KMS-11 (cell line): Measurements from ENCODE around the gene RAMACL.

ENCODE experiments used
- H2AFZ ChIP-seq: fragments of 200-600 bp; sonication (generic); 2 replicates; pipeline ENCODE4 v1.6.1; 2016; ENCODE audit warnings: antibody characterized with exemption, mixed run types, low read depth
- H3K27ac ChIP-seq: fragments of 200-600 bp; sonication (generic); 2 replicates; pipeline ENCODE4 v1.6.1; 2016; ENCODE audit warnings: mild to moderate bottlenecking, mixed run types
- H3K27me3 ChIP-seq: fragments of 200-600 bp; sonication (generic); 2 replicates; pipeline ENCODE4 v1.6.1; 2017; ENCODE audit warnings: mild to moderate bottlenecking, low read depth, mixed run types, moderate library complexity; ENCODE audit not compliant: insufficient read depth
- H3K36me3 ChIP-seq: fragments of 200-600 bp; sonication (generic); 2 replicates; pipeline ENCODE4 v1.6.1; 2017; ENCODE audit warnings: mild to moderate bottlenecking, mixed run types; ENCODE audit not compliant: insufficient read depth
- H3K4me1 ChIP-seq: fragments of 200-600 bp; sonication (generic); 2 replicates; pipeline ENCODE4 v1.6.1; 2016; ENCODE audit warnings: mild to moderate bottlenecking, low read depth, mixed run types; ENCODE audit not compliant: poor library complexity, severe bottlenecking
- H3K4me2 ChIP-seq: fragments of 200-600 bp; sonication (generic); 2 replicates; pipeline ENCODE4 v1.7.0; 2016; ENCODE audit warnings: mild to moderate bottlenecking, mixed run types
- H3K4me3 ChIP-seq: fragments of 200-600 bp; sonication (generic); IDR thresholded peaks from 2 replicates; pipeline ENCODE4 v1.6.1; 2017; ENCODE audit warnings: low read depth, low read length, mixed read lengths; ENCODE audit not compliant: insufficient read depth
- H3K79me2 ChIP-seq: fragments of 200-600 bp; sonication (generic); 2 replicates; pipeline ENCODE4 v1.6.1; 2016; ENCODE audit warnings: low read depth, mixed run types; ENCODE audit not compliant: insufficient read depth
- H3K9ac ChIP-seq: fragments of 200-600 bp; sonication (generic); 2 replicates; pipeline ENCODE4 v1.6.1; 2016; ENCODE audit warnings: mild to moderate bottlenecking, mixed run types
- H4K20me1 ChIP-seq: fragments of 200-600 bp; sonication (generic); 2 replicates; pipeline ENCODE4 v1.6.1; 2016; ENCODE audit warnings: mild to moderate bottlenecking, mixed run types; ENCODE audit not compliant: insufficient read depth
- TF ChIP-seq, protein P1 (sequence below): fragments of 200-600 bp; sonication (generic); conservative IDR thresholded peaks from 2 replicates; pipeline ENCODE4 v1.6.1; 2017; ENCODE audit warnings: low read depth, mild to moderate bottlenecking, antibody characterized with exemption, low read length, moderate library complexity, mixed read lengths

Gene RAMACL

DNA sequence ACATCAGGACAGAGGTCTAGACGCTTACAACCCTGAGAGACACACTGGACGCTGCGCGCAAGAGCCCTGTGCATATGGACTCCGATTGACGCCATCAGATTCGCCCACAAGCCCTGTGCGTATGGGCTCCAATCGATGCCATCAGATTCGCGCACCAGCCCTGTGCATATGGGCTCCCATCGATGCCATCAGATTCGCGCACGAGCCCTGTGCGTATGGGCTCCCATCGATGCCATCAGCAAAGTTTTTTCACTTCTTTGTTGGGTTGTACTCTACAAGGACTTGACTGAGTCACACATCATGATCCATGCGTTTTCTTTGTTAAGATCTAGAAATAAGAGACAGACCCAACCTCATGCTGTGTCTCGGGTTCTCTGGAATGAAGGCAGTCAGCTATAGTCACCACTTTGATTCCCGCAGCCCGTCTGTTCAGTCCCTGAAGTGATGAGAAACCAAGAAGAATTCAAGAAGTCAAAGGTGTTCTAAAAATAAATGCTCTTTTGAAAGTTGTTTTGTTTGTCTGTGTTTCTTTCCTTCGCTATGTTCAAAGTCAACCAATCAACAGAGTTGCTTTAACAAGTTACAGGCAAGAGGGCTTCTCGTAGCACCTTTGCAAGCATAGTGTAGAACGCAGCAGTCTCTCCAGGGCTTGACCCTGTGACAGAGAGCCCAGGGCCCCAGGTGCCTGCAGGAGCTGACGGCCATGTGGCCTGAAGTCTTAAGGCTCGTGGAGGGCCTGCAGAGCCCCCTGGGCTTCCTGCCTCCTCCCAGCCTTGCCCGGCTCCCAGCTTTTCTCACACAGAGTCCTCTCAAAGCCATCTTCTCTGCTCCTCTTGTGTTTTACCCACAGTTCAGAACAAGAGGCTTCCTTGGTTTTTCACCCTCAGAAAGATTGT, 32.6 kb upstream of the RAMACL start:
- TF ChIP-seq, protein P1, sequence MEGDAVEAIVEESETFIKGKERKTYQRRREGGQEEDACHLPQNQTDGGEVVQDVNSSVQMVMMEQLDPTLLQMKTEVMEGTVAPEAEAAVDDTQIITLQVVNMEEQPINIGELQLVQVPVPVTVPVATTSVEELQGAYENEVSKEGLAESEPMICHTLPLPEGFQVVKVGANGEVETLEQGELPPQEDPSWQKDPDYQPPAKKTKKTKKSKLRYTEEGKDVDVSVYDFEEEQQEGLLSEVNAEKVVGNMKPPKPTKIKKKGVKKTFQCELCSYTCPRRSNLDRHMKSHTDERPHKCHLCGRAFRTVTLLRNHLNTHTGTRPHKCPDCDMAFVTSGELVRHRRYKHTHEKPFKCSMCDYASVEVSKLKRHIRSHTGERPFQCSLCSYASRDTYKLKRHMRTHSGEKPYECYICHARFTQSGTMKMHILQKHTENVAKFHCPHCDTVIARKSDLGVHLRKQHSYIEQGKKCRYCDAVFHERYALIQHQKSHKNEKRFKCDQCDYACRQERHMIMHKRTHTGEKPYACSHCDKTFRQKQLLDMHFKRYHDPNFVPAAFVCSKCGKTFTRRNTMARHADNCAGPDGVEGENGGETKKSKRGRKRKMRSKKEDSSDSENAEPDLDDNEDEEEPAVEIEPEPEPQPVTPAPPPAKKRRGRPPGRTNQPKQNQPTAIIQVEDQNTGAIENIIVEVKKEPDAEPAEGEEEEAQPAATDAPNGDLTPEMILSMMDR: no peak
- Histone ChIP-seq H3K4me3 (no peak overlapping the region), H3K9ac (no peak overlapping the region), H3K27ac (no peak overlapping the region), H3K4me2 (no peak overlapping the region), H3K79me2 (no peaks in the 10 kb centered on the region), H3K36me3 (no peaks in the 10 kb centered on the region), H3K27me3 (no peaks in the 10 kb centered on the region), H3K4me1 (no peaks in the 10 kb centered on the region), H4K20me1 (no peaks in the 10 kb centered on the region), H2AFZ (no peak overlapping the region)

DNA sequence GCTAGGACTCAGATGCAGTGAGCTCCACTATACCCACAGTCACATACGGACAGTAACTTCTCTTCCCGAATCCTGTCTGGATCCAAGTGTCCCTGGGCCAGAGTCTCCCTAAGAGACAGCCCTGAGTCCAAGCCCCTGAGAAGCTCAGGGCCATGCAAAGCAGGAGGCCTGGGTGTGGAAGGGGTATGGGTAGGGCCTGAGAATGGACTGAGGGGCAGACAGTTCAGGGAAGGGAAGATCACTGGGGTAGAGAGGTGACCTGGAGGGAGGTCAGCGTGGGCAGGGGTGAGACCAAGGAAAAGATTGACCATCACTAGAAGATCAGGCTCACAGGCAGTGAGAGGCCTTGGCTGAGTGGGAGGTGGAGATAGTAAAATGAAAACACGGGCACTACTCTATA, 31.8 kb upstream of the RAMACL start:
- no peaks in the 10 kb centered on the region for H3K27me3 ChIP-seq
- no peaks in the 10 kb centered on the region for H3K79me2 ChIP-seq

DNA sequence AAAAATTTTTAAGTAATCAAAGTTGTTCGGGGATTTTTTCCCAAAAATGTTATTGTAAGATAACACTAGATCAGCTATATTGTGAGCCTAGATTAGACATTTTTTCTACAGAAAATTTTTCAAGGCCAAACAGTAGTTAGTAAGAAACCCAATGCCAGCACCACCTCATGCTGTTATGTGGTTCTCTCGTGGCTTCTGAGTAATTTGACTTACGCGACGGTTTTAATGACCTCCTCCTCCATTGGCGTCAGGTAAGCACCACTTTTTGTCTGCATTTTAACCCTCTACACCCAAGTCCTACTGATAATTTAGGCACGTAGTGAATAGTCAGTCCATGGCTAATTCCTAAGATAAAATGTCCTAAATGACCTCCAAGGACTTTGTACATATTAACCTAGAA, 30.9 kb upstream of the RAMACL start:
- no peak overlapping the region for H2AFZ ChIP-seq
- no peak overlapping the region for H3K9ac ChIP-seq
- no peaks in the 10 kb centered on the region for H4K20me1 ChIP-seq
- H3K4me1 ChIP-seq: no peaks in the 10 kb centered on the region
- no peak overlapping the region for H3K27ac ChIP-seq
- TF ChIP-seq, protein P1: no peak
- H3K27me3 ChIP-seq: no peaks in the 10 kb centered on the region
- H3K36me3 ChIP-seq: no peaks in the 10 kb centered on the region
- no peak overlapping the region for H3K4me3 ChIP-seq
- H3K4me2 ChIP-seq: no peak overlapping the region
- H3K79me2 ChIP-seq: no peaks in the 10 kb centered on the region

More for the DNA sequence above, 31.8 kb upstream of the RAMACL start:
- Histone ChIP-seq H3K27ac (no peak overlapping the region), H2AFZ (no peak overlapping the region), H3K36me3 (no peaks in the 10 kb centered on the region), H3K4me2 (no peak overlapping the region), H3K9ac (no peak overlapping the region), H3K4me3 (no peak overlapping the region), H4K20me1 (no peaks in the 10 kb centered on the region), H3K4me1 (no peaks in the 10 kb centered on the region)
- TF ChIP-seq, protein P1: no peak

DNA sequence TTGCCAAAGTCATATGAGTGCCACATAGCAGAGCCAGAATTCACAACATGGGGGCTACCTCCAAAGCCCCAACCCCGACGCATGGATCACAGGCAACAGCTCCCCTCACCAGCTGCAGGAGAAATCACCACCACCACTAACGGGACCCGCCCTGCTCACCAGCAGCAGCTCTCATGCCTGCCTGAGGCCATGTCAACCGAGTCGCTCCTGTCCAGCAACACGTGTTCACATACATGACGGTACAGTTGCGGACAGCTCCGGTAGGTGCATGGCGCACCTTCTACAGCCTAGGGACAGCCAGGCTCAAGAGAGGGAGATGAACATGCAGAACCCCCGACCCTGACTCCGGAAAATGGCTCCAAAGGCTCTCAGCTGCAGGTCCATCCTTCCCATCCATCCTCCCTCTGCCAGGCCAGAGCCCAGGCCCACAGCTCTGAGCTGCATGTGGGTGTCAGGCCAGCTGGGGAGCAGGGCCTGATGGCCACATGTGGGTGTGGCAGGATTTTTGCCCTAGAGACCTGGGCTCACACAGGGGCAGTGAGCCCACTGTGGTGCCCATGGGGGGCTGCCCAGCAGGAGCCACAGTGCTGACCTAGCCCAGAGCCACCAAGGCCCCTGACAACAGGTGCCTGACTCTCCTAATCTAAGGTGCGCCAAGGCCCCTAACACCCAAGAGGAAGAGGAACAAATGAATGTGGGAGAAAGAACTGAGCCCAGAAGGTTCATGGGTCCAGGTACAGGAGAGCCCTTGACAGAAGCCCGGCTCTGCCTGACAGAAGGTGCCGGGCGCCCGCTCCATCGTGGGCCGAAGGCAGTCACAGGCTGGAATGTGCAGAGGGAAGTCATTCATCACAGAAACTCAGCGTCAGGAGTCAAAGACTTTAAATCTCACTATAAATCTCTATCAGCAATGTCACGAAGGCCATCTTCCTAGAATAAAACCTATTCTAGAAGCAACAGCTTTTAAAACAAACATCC, 30.1 kb upstream of the RAMACL start:
- Histone ChIP-seq H2AFZ (no peak overlapping the region), H3K27me3 (no peaks in the 10 kb centered on the region)
- TF ChIP-seq, protein P1: no peak

More for the DNA sequence above, 30.1 kb upstream of the RAMACL start:
- H3K27ac ChIP-seq: no peak overlapping the region
- H4K20me1 ChIP-seq: no peaks in the 10 kb centered on the region
- H3K4me3 ChIP-seq: no peak overlapping the region
- H3K4me2 ChIP-seq: no peak overlapping the region
- H3K9ac ChIP-seq: no peak overlapping the region
- H3K36me3 ChIP-seq: no peaks in the 10 kb centered on the region
- H3K79me2 ChIP-seq: no peaks in the 10 kb centered on the region
- H3K4me1 ChIP-seq: no peaks in the 10 kb centered on the region
